ENCODE data around the gene RFPL4AL1. TPM values are rescaled to one million over a fixed set of nuclear protein-coding genes. Genes with fewer than 3 reads are reported as not detected.

The RFPL4AL1 gene
- total RNA-seq, 2 donors from 2014 or later, result not detected

GRCh38 chr19:55813906-55814305 is 45.0 kb downstream of the RFPL4AL1 start:
- DNase-seq (no peak), ATAC-seq (no peak)
- intact Hi-C loops (cut with DNase I), result no loop called here

- DNase-seq, result no peak
- intact Hi-C loops (cut with DNase I), result no loop called here
- no peak for ATAC-seq
Measured at GRCh38 chr19:55820037-55820436, 51.1 kb downstream of the RFPL4AL1 start.

Other genes with a start within 250 kb of the RFPL4AL1 start
- gene SBK2, start 232.0 kb upstream of the RFPL4AL1 start, total RNA-seq, result 100 to 1,000 TPM; 151 to 181 TPM
- 10 to 100 TPM; 55.3 to 62.7 TPM for gene SBK3, start 223.6 kb upstream of the RFPL4AL1 start, total RNA-seq
- gene ZNF579, start 188.3 kb upstream of the RFPL4AL1 start, total RNA-seq, result 10 to 100 TPM; 10.8 to 12.7 TPM
- 10 to 100 TPM; 14.5 to 17.0 TPM for gene FIZ1, start 169.6 kb upstream of the RFPL4AL1 start, total RNA-seq
- 10 to 100 TPM; 14.1 to 18.7 TPM for gene ZNF524, start 168.8 kb upstream of the RFPL4AL1 start, total RNA-seq
- gene ZNF865, start 163.5 kb upstream of the RFPL4AL1 start, total RNA-seq, result 10 to 100 TPM; 16.2 to 20.2 TPM
- 10 to 100 TPM; 11.1 to 11.7 TPM for gene ZNF784, start 144.6 kb upstream of the RFPL4AL1 start, total RNA-seq
- gene ZNF580, start 128.1 kb upstream of the RFPL4AL1 start, total RNA-seq, result 10 to 100 TPM; 17.7 to 27.7 TPM
- 1 to 10 TPM; 8.4 to 8.6 TPM for gene ZNF581, start 125.5 kb upstream of the RFPL4AL1 start, total RNA-seq
- gene CCDC106, start 120.9 kb upstream of the RFPL4AL1 start, total RNA-seq, result 10 to 100 TPM; 17.4 to 19.4 TPM
- gene U2AF2, start 114.1 kb upstream of the RFPL4AL1 start, total RNA-seq, result 10 to 100 TPM; 82.4 to 87.5 TPM
- 100 to 1,000 TPM; 148 to 165 TPM for gene EPN1, start 93.9 kb upstream of the RFPL4AL1 start, total RNA-seq
- not detected for gene NLRP9, start 30.7 kb upstream of the RFPL4AL1 start, total RNA-seq
- not detected for gene RFPL4A, start 10.0 kb upstream of the RFPL4AL1 start, total RNA-seq
- not detected for gene NLRP11, start 62.9 kb downstream of the RFPL4AL1 start, total RNA-seq
- not detected for gene NLRP4, start 67.4 kb downstream of the RFPL4AL1 start, total RNA-seq
- not detected for gene NLRP13, start 163.2 kb downstream of the RFPL4AL1 start, total RNA-seq
- gene NLRP8, start 178.7 kb downstream of the RFPL4AL1 start, total RNA-seq, result not detected
- not detected for gene NLRP5, start 217.7 kb downstream of the RFPL4AL1 start, total RNA-seq

Data from left cardiac atrium (tissue), 4 donors.